Neural cell (in vitro differentiated cells): ENCODE measurements around the gene KCNQ1OT1. TPM values are rescaled to one million over a fixed set of nuclear protein-coding genes. Genes with fewer than 3 reads are reported as not detected.

Experiments used
- H2AFZ ChIP-seq: fragments of 200-600, 300-800 bp; sonication (generic), shearing (Covaris generic); 2 replicates; pipeline ENCODE4 v1.6.0; 2014; ENCODE audit warnings: low read depth, mild to moderate bottlenecking, antibody characterized with exemption, low read length, moderate library complexity
- H3F3A ChIP-seq: fragments of 200-600 bp; shearing (Covaris generic); 2 replicates; pipeline ENCODE4 v1.6.1; 2016; ENCODE audit warnings: mild to moderate bottlenecking, moderate library complexity, mixed read lengths, antibody characterized with exemption, low read length; ENCODE audit not compliant: insufficient read depth, poor library complexity, severe bottlenecking
- H3K27ac ChIP-seq: fragments of 200-600, 300-800 bp; sonication (generic), shearing (Covaris generic); 2 replicates; pipeline ENCODE4 v1.5.1; 2014; ENCODE audit warnings: mild to moderate bottlenecking, low read length, moderate library complexity
- H3K27me3 ChIP-seq: fragments of 300-800, 200-600 bp; sonication (generic), shearing (Covaris generic); 2 replicates; pipeline ENCODE4 v1.6.0; 2014; ENCODE audit warnings: mild to moderate bottlenecking, low read depth, low read length, moderate library complexity; ENCODE audit not compliant: insufficient read depth
- H3K36me3 ChIP-seq: fragments of 300-800, 200-600 bp; sonication (generic), shearing (Covaris generic); 2 replicates; pipeline ENCODE4 v1.5.1; 2014; ENCODE audit warnings: mild to moderate bottlenecking, antibody characterized with exemption, low read length, moderate library complexity; ENCODE audit not compliant: insufficient read depth
- H3K4me2 ChIP-seq: fragments of 300-800, 200-600 bp; sonication (generic), shearing (Covaris generic); 2 replicates; pipeline ENCODE4 v1.6.0; 2014; ENCODE audit warnings: mild to moderate bottlenecking, low read length
- H3K4me3 ChIP-seq: fragments of 300-800, 200-600 bp; sonication (generic), shearing (Covaris generic); 2 replicates; pipeline ENCODE4 v1.5.1; 2014; ENCODE audit warnings: mild to moderate bottlenecking, low read length, moderate library complexity
- H3K79me2 ChIP-seq: fragments of 200-600 bp; shearing (Covaris generic); replicated peaks from 2 replicates; pipeline ENCODE4 v1.6.0; 2014; ENCODE audit warnings: mild to moderate bottlenecking, low read length, moderate library complexity; ENCODE audit not compliant: insufficient read depth
- H3K9ac ChIP-seq: fragments of 300-800, 200-600 bp; sonication (generic), shearing (Covaris generic); 2 replicates; pipeline ENCODE4 v1.6.1; 2016; ENCODE audit warnings: mild to moderate bottlenecking, low read length, mixed read lengths
- H3K9me2 ChIP-seq: fragments of 200-600 bp; shearing (Covaris generic); 2 replicates; pipeline ENCODE4 v1.6.1; 2016; ENCODE audit warnings: mild to moderate bottlenecking, low read length, mixed read lengths; ENCODE audit not compliant: insufficient read depth
- H3K9me3 ChIP-seq: fragments of 200-600, 300-800 bp; sonication (generic), shearing (Covaris generic); 2 replicates; pipeline ENCODE4 v1.6.1; 2016; ENCODE audit warnings: mild to moderate bottlenecking, mixed run types, low read length, moderate library complexity, mixed read lengths
- H4K20me1 ChIP-seq: fragments of 200-600 bp; shearing (Covaris generic); 2 replicates; pipeline ENCODE4 v1.6.1; 2016; ENCODE audit warnings: mild to moderate bottlenecking, mixed run types; ENCODE audit not compliant: insufficient read depth
- CTCF ChIP-seq: fragments of 450-650 bp; IDR thresholded peaks from 2 replicates; pipeline ENCODE4 v1.5.1; 2014; ENCODE audit warnings: antibody characterized with exemption, mild to moderate bottlenecking, moderate library complexity; ENCODE audit not compliant: poor library complexity, severe bottlenecking
- EP300 ChIP-seq: fragments of 450-650 bp; conservative IDR thresholded peaks from 2 replicates; pipeline ENCODE4 v1.6.1; 2014; ENCODE audit warnings: antibody characterized with exemption, mild to moderate bottlenecking, moderate library complexity; ENCODE audit not compliant: poor library complexity, severe bottlenecking
- EZH2 ChIP-seq: fragments of 200-600, 300-800 bp; shearing (Covaris generic), sonication (generic); IDR thresholded peaks from 2 replicates; pipeline ENCODE4 v1.6.1; 2014; ENCODE audit warnings: antibody characterized with exemption, low read length, borderline replicate concordance, mild to moderate bottlenecking; ENCODE audit not compliant: insufficient read depth, poor library complexity, severe bottlenecking
- POLR2AphosphoS5 ChIP-seq: IDR thresholded peaks from 2 replicates; pipeline ENCODE4 v1.6.1; 2012
- RAD21 ChIP-seq: fragments of 450-650 bp; conservative IDR thresholded peaks from 2 replicates; pipeline ENCODE4 v1.6.1; 2014; ENCODE audit warnings: antibody characterized with exemption, mild to moderate bottlenecking, moderate library complexity
- REST ChIP-seq: IDR thresholded peaks from 2 replicates; pipeline ENCODE4 v1.6.1; 2012; ENCODE audit warnings: borderline replicate concordance
- SMC3 ChIP-seq: fragments of 450-650 bp; conservative IDR thresholded peaks from 2 replicates; pipeline ENCODE4 v1.6.1; 2014; ENCODE audit warnings: antibody characterized with exemption, mild to moderate bottlenecking, moderate library complexity; ENCODE audit not compliant: poor library complexity
- TAF1 ChIP-seq: IDR thresholded peaks from 2 replicates; pipeline ENCODE4 v1.6.1; 2012; ENCODE audit warnings: low read depth
- polyA plus RNA-seq: library from polyadenylated mRNA; depleted of rRNA; stranded (reverse); fragments of >200 nt; gene quantifications from 2 replicates; pipeline ENCODE4 v1.2.3, GENCODE V29; 2014

The KCNQ1OT1 gene
- polyA plus RNA-seq, 1 donor from 2014 or later: 0.12 TPM

GRCh38 chr11:2586793-2587131 lies 113.0 kb downstream of the KCNQ1OT1 start:
- TF ChIP-seq TAF1 (no peak), REST (no peak)

DNA sequence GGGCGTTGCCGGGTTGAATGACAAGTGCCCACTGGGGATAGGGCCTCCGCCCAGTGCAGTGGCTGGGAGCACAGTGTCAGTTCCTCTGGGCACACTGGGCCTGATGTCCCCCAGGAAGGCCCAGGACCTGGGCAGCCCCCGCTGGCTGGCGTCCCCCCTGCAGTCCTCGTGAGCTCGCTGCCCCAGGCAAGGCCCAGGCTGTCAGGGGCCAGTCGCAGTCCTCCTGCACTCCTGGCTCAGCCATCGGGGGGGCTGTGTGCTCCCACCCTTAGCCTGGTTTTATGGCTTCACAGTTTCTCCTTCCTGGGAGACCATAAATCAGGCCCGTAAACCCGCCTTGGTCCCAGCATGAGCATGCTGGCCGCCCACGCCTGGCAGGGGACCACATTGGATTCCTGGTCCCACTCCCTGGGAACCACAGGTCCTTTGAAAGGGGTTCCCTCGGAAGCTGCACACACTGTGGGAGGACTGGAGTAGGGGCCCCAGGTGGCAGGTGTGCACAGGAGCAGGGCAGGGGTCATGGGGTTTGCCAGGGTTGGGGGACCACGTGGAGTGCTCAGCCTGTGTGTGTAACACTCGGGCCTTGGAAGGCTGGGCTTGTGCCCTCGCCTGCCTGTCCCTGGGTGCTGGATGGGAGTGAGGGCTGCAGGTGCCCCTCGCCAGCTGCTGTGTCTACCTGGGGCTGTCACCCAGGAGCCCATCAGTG lies 113.6 kb downstream of the KCNQ1OT1 start:
- Histone ChIP-seq H3K4me2 (no peak overlapping the region), H3K9ac (no peak overlapping the region), H3K27me3 (no peaks in the 10 kb centered on the region), H2AFZ (no peak overlapping the region), H3F3A (no peaks in the 10 kb centered on the region), H4K20me1 (no peaks in the 10 kb centered on the region), H3K79me2 (no peaks in the 10 kb centered on the region), H3K9me2 (no peaks in the 10 kb centered on the region), H3K27ac (no peak overlapping the region), H3K36me3 (no peaks in the 10 kb centered on the region), H3K4me3 (no peak overlapping the region), H3K9me3 (no peaks in the 10 kb centered on the region)
- TF ChIP-seq EZH2: no peak
- no peak for TF ChIP-seq REST
- TF ChIP-seq EP300: no peak
- no peak for TF ChIP-seq TAF1

More at GRCh38 chr11:2586793-2587131, 113.0 kb downstream of the KCNQ1OT1 start:
- H2AFZ ChIP-seq: no peak overlapping the region
- H3K9me3 ChIP-seq: no peaks in the 10 kb centered on the region
- H3K36me3 ChIP-seq: no peaks in the 10 kb centered on the region
- no peaks in the 10 kb centered on the region for H4K20me1 ChIP-seq
- no peaks in the 10 kb centered on the region for H3K9me2 ChIP-seq
- no peak overlapping the region for H3K27ac ChIP-seq
- no peak overlapping the region for H3K4me2 ChIP-seq
- no peaks in the 10 kb centered on the region for H3K27me3 ChIP-seq
- H3K9ac ChIP-seq: no peak overlapping the region
- no peak overlapping the region for H3K4me3 ChIP-seq
- no peaks in the 10 kb centered on the region for H3K79me2 ChIP-seq
- no peaks in the 10 kb centered on the region for H3F3A ChIP-seq

DNA sequence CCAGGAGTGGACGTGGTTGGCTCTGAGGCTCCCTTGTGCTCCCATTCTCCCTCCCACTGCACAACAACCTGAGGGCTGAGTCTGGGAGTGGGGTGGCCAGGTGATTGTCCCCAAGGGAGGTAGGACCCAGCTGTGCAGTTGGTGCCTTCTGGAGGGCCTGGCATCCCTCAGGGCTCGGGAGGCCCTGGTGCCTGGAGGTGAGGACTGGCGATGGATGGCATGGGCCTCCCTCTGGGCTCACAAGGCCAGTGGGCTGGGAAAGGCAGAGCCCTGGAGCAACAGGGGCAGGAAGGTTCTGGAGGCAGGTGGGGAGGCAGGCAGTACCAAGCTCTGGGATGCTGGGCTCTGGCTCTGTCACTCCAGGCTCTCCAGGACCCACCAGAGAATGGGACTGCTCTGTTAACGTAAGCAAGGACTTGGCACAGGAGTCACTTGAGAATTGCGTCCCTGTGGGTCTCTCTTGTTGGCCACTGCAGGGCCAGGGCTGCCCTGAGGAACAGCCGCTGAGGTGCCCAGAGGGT lies 114.2 kb downstream of the KCNQ1OT1 start:
- no peaks in the 10 kb centered on the region for H3K27me3 ChIP-seq
- no peaks in the 10 kb centered on the region for H3K9me2 ChIP-seq
- H4K20me1 ChIP-seq: no peaks in the 10 kb centered on the region
- H3K36me3 ChIP-seq: no peaks in the 10 kb centered on the region
- H3K27ac ChIP-seq: no peak overlapping the region
- H3K4me3 ChIP-seq: no peak overlapping the region
- no peak overlapping the region for H2AFZ ChIP-seq
- H3K9me3 ChIP-seq: no peaks in the 10 kb centered on the region
- no peak overlapping the region for H3K4me2 ChIP-seq
- H3K79me2 ChIP-seq: no peaks in the 10 kb centered on the region
- H3F3A ChIP-seq: no peaks in the 10 kb centered on the region
- H3K9ac ChIP-seq: no peak overlapping the region
- TF ChIP-seq SMC3: no peak
- no peak for TF ChIP-seq EZH2
- no peak for TF ChIP-seq EP300
- TF ChIP-seq REST: no peak
- no peak for TF ChIP-seq POLR2AphosphoS5
- TF ChIP-seq CTCF: no peak
- no peak for TF ChIP-seq RAD21
- no peak for TF ChIP-seq TAF1
